Neuronal stem cell (in vitro differentiated cells): ENCODE data around the gene SHBG.

Experiments used
- DNase-seq: peaks from one replicate; pipeline ENCODE4 v3.0.0-alpha.2; 2013; ENCODE audit warnings: low spot score
- H2AFZ ChIP-seq: one replicate; pipeline ENCODE4 v1.6.1; 2013; ENCODE audit warnings: mild to moderate bottlenecking, low read length, inconsistent platforms
- H2AK5ac ChIP-seq: 2 replicates; pipeline ENCODE4 v1.6.1; 2013; ENCODE audit warnings: low read depth, mild to moderate bottlenecking, inconsistent platforms, low read length, moderate library complexity, mixed read lengths
- H2BK120ac ChIP-seq: 2 replicates; pipeline ENCODE4 v1.6.1; 2013; ENCODE audit warnings: low read depth, mild to moderate bottlenecking, inconsistent platforms, low read length, moderate library complexity, mixed read lengths
- H2BK12ac ChIP-seq: one replicate; pipeline ENCODE4 v1.6.1; 2013; ENCODE audit warnings: low read length, inconsistent platforms
- H2BK15ac ChIP-seq: 2 replicates; pipeline ENCODE4 v1.6.1; 2013; ENCODE audit warnings: mild to moderate bottlenecking, low read length, inconsistent platforms, mixed read lengths
- H2BK5ac ChIP-seq: one replicate; pipeline ENCODE4 v1.6.1; 2013; ENCODE audit warnings: inconsistent platforms, mild to moderate bottlenecking, low read length, moderate library complexity
- H3K14ac ChIP-seq: one replicate; pipeline ENCODE4 v1.6.1; 2013; ENCODE audit warnings: low read length, inconsistent platforms
- H3K18ac ChIP-seq: 2 replicates; pipeline ENCODE4 v1.6.1; 2013; ENCODE audit warnings: low read length, inconsistent platforms
- H3K23ac ChIP-seq: 2 replicates; pipeline ENCODE4 v1.6.1; 2013; ENCODE audit warnings: low read depth, mild to moderate bottlenecking, mixed read lengths, low read length, inconsistent platforms; ENCODE audit not compliant: poor library complexity
- H3K27ac ChIP-seq: replicated peaks from 3 replicates; pipeline ENCODE4 v1.5.1; 2013; ENCODE audit warnings: low read length, inconsistent platforms
- H3K27me3 ChIP-seq, 3 experiments: 2 replicates each; pipeline ENCODE4 v1.6.1; 2013; ENCODE audit warnings: low read length in 3 of 3, mild to moderate bottlenecking in 2 of 3, inconsistent platforms in 1 of 3, low read depth in 1 of 3, mixed read lengths in 1 of 3, moderate library complexity in 1 of 3; ENCODE audit not compliant: control insufficient read depth in 3 of 3, insufficient read depth in 3 of 3
- H3K36me3 ChIP-seq, 2 donors: replicated peaks in 1 of 2; 2 replicates each; pipeline ENCODE4 v1.6.1; 2013; ENCODE audit warnings: low read length in 2 of 2; ENCODE audit not compliant: control insufficient read depth in 2 of 2, insufficient read depth in 2 of 2
- H3K4ac ChIP-seq: 2 replicates; pipeline ENCODE4 v1.6.1; 2013; ENCODE audit warnings: inconsistent platforms, mild to moderate bottlenecking, low read length, moderate library complexity
- H3K4me1 ChIP-seq, 2 donors: 1 replicate in 1 of 2; 2 replicates in 1 of 2; pipeline ENCODE4 v1.6.1; 2013; ENCODE audit warnings: low read length in 2 of 2, low read depth in 1 of 2; ENCODE audit not compliant: control insufficient read depth in 2 of 2, insufficient read depth in 1 of 2
- H3K4me2 ChIP-seq: one replicate; pipeline ENCODE4 v1.6.1; 2013; ENCODE audit warnings: mild to moderate bottlenecking, low read length, inconsistent platforms; ENCODE audit not compliant: insufficient read depth, poor library complexity, severe bottlenecking
- H3K4me3 ChIP-seq, 2 donors: 2 replicates each; pipeline ENCODE4 v1.5.1; 2013; ENCODE audit warnings: low read length in 2 of 2, mild to moderate bottlenecking in 2 of 2, inconsistent platforms in 1 of 2, moderate library complexity in 1 of 2
- H3K79me1 ChIP-seq: one replicate; pipeline ENCODE4 v1.6.1; 2013; ENCODE audit warnings: low read depth, mild to moderate bottlenecking, inconsistent platforms, low read length, moderate library complexity
- H3K9ac ChIP-seq: one replicate; pipeline ENCODE4 v1.6.1; 2013; ENCODE audit warnings: mild to moderate bottlenecking, low read depth, low read length, inconsistent platforms; ENCODE audit not compliant: poor library complexity
- H3K9me3 ChIP-seq, 2 donors: replicated peaks in 1 of 2; 2 replicates each; pipeline versions ENCODE3 to v1.6.1; 2013; ENCODE audit warnings: low read length in 2 of 2, mild to moderate bottlenecking in 2 of 2, inconsistent platforms in 1 of 2, low read depth in 1 of 2, mixed read lengths in 1 of 2, moderate library complexity in 1 of 2; ENCODE audit not compliant: control insufficient read depth in 2 of 2, insufficient read depth in 1 of 2
- H4K8ac ChIP-seq: one replicate; pipeline ENCODE4 v1.6.1; 2013; ENCODE audit warnings: low read depth, mild to moderate bottlenecking, inconsistent platforms, low read length, moderate library complexity
- H4K91ac ChIP-seq: one replicate; pipeline ENCODE4 v1.6.1; 2013; ENCODE audit warnings: low read length, low read depth, mild to moderate bottlenecking, inconsistent platforms; ENCODE audit not compliant: poor library complexity
- WGBS, 2 donors: extraction: QIAGEN DNeasy Blood & Tissue Kit; methylation state at CpG; one replicate each; pipeline ENCODE4 v1.1.7; 2013; ENCODE audit warnings: missing lambda C conversion rate in 2 of 2, mixed read lengths in 1 of 2; ENCODE audit not compliant: insufficient read length in 2 of 2, insufficient replicate concordance in 1 of 2; ENCODE audit errors: extremely low coverage in 2 of 2; 5-methylcytosine and 5-hydroxymethylcytosine counted together

The SHBG gene

DNA sequence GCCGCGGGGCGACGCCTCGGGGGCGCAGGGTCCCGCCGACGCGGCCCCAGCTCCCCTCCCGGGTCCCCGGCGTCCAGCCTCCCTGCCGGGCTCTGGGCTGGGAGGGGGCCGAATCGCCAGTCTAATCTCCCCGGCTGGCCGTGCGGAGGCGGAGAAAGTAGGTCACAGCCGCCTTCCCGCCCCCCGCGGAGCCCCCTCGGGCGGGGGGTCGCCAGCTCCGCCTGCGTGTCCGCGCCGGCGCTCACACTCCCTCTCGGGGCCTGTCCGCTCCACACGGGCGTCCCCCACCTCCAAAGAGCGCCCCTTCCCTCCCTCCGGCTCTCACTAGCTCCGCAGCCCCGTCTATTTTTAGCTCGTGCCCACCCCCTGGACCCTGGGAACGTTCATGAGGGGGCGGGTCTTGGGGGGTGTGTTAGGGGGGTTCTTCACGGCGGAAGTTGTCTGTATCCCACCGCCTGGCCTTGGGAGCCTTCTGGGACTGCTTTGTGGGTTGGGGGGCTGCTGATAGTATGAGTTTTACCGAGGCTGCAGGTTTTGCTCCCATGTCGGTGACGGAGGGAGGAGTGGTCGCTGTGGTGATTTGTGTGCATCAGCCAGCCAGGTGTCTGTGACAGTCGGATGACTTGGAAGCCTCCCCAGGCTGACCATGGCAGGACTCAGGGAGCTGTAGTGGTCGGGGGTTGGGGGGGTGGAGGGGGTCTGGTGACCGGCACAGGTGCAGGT, 21.9 kb downstream of the SHBG start:
- H2BK120ac ChIP-seq, result peak overlapping the region; percentile 22
- peaks cover 11 to 16% of the 10 kb centered on the region in 2 donors for H3K4me1 ChIP-seq
- peak overlapping the region; percentile 65 to 89 for H3K4me3 ChIP-seq
- H3K4ac ChIP-seq, result no peak overlapping the region
- peak overlapping the region; percentile 90 for H2AFZ ChIP-seq
- peaks cover 0 to 5% (median 0%) of the 10 kb centered on the region in 3 experiments for H3K27me3 ChIP-seq
- H3K79me1 ChIP-seq, result no peaks in the 10 kb centered on the region
- peak overlapping the region; percentile 86 for H3K9ac ChIP-seq
- H3K18ac ChIP-seq, result peak overlapping the region; percentile 98
- no peak overlapping the region for H4K8ac ChIP-seq
- DNase-seq, result peak; percentile 40
- peak overlapping the region; percentile 95 for H3K14ac ChIP-seq
- H3K4me2 ChIP-seq, result peak overlapping the region; percentile 100
- peak overlapping the region; percentile 97 for H3K23ac ChIP-seq
- H2AK5ac ChIP-seq, result peak overlapping the region; percentile 53
- H2BK15ac ChIP-seq, result peak overlapping the region; percentile 8
- H3K27ac ChIP-seq, result no peak overlapping the region
- no peak overlapping the region for H2BK12ac ChIP-seq
- H3K36me3 ChIP-seq, result peaks cover 2 to 7% of the 10 kb centered on the region in 2 donors
- WGBS, 2 donors, result no CpG with 5 or more reads among the region's 54 CpGs
- no peak overlapping the region for H4K91ac ChIP-seq
- H3K9me3 ChIP-seq, result no peaks in the 10 kb centered on the region
- H2BK5ac ChIP-seq, result peak overlapping the region; percentile 57

DNA sequence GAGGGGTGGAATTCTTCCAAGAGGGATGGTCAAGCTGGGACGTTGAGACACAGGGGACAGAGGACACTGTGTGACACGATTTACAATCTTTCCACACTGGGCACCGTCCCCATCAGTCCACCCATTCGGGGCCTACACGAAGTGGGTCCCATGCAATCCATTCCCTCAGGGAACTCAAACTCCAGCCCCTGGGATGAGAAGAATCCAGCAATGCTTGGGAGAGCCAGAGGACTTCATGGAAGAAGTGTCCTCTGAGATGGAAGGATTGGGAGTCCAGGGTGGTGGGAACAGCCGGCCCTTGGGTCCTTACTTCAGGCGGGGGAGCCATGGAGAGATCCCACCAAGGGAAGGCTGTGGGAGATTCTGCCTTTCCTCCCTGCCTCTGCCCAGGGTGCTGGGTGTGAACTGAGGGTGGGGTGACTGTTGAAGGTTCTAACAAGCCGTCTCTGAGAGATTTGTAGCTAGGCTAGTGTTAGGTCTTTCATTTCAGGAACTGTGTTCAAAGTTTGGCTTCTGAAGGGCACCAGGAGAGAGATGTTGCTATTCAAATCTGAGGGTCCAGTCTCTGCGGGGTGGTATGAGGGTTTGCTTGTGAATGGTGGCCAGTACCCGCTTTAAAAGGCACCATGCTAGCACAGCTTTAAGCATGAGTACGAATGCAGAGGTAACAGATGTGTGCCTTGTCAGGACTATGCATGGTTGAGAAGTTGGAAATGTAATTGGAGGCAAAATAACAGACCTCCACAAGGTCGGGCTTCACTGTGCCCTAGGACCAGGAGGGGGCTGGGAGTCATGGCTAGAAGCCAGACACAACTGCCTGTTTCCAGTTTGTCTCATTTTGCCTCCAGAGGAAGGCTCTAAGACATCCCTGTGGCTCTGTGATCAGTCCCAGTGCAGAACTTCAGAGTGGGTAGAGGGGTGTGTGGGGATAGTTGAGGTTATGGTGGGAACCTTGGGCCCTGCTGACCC, 22.7 kb downstream of the SHBG start:
- Histone ChIP-seq H3K9me3 (no peaks in the 10 kb centered on the region), H3K23ac (no peak overlapping the region), H3K27me3 (peaks cover 0 to 5% (median 0%) of the 10 kb centered on the region in 3 experiments), H3K4me1 (peaks cover 17 to 24% of the 10 kb centered on the region in 2 donors), H3K18ac (peak overlapping the region; percentile 32), H3K4ac (no peak overlapping the region), H3K14ac (no peak overlapping the region), H3K36me3 (peaks cover 2 to 7% of the 10 kb centered on the region in 2 donors), H3K4me2 (peak overlapping the region; percentile 100), H2AFZ (peak overlapping the region; percentile 90), H2BK120ac (no peak overlapping the region), H3K9ac (no peak overlapping the region), H3K4me3 (peak overlapping the region; percentile 65 to 89), H4K91ac (no peak overlapping the region), H2BK5ac (no peak overlapping the region), H2AK5ac (peak overlapping the region; percentile 53), H2BK15ac (peak overlapping the region; percentile 8), H3K27ac (no peak overlapping the region), H2BK12ac (no peak overlapping the region), H4K8ac (no peak overlapping the region), H3K79me1 (no peaks in the 10 kb centered on the region)
- DNase-seq, result no peak
- WGBS, 2 donors, result no CpG with 5 or more reads among the region's 12 CpGs

DNA sequence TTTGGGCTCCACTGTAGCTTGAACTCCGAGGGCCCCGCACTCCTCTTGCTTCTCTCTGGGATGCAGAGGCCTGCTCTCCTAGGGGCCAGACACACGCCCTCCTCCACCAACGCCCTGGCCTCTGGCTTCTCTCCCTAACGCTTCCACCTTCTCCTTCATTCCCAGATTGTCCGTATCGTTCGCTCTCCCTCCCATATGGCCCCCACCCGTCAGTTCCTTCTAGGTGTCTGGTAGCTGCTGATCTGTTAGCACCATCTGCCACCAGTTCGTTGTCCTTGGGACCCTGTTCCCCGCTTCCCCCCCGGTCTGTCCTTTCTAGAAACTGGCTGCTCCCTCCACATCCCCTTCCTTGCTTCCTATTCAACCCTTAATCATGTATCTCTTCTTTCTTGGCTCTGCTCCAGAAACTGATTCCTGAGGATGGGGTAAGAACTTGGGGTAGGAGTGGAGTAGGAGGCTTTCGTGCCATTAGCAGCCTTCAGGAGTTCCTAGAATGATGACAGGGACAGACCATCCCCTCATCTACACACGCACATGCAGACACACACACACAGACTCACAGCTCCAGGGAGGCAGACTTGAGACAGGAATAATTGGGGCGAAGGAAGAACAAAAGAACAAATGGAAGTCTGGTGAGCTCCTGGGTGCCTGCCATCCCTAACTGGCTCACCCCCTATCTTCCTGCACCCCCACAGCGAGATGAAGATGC, 25.1 kb downstream of the SHBG start:
- Histone ChIP-seq H2AFZ (no peak overlapping the region), H2AK5ac (peak overlapping the region; percentile 38), H2BK5ac (no peak overlapping the region), H3K27me3 (peaks cover 0 to 4% (median 0%) of the 10 kb centered on the region in 3 experiments), H3K4me2 (no peak overlapping the region), H3K79me1 (no peaks in the 10 kb centered on the region), H3K23ac (no peak overlapping the region), H3K36me3 (peaks cover 2 to 7% of the 10 kb centered on the region in 2 donors), H3K9me3 (no peaks in the 10 kb centered on the region), H3K9ac (no peak overlapping the region), H3K14ac (no peak overlapping the region), H2BK12ac (peak overlapping the region; percentile 97), H3K4me3 (no peak overlapping the region), H3K27ac (no peak overlapping the region), H3K18ac (peak overlapping the region; percentile 22), H3K4me1 (peaks cover 18 to 26% of the 10 kb centered on the region in 2 donors), H4K8ac (no peak overlapping the region), H2BK120ac (no peak overlapping the region), H3K4ac (no peak overlapping the region), H2BK15ac (peak overlapping the region; percentile 49), H4K91ac (no peak overlapping the region)
- no peak for DNase-seq
- no CpG with 5 or more reads among the region's 16 CpGs for WGBS, 2 donors
